ENCODE measurements around the gene CAPN9. TPM values are rescaled to one million over a fixed set of nuclear protein-coding genes. Genes with fewer than 3 reads are reported as not detected.

Gene CAPN9
- total RNA-seq, 1 donor from 2014 or later, result not detected

GRCh38 chr1:230735447-230735846, 11.7 kb upstream of the CAPN9 start:
- peaks cover 7% of the 10 kb centered on the region for H3K4me1 Mint-ChIP-seq (ENCODE audit: low read depth)
- H3K27ac Mint-ChIP-seq (ENCODE audit: unreplicated experiment), result no peak overlapping the region
- no peak for DNase-seq (ENCODE audit: low spot score)
- no peak overlapping the region for H3K4me3 Mint-ChIP-seq (ENCODE audit: unreplicated experiment)
- TF ChIP-seq CTCF (IDR thresholded peaks at IDR 0.05), result no peak
- H3K27me3 Mint-ChIP-seq (ENCODE audit: low read depth), result peaks cover 15% of the 10 kb centered on the region
- H3K9me3 Mint-ChIP-seq (ENCODE audit: low read depth), result peaks cover 8% of the 10 kb centered on the region
- H3K36me3 Mint-ChIP-seq (ENCODE audit: low read depth), result peaks cover 2% of the 10 kb centered on the region

GRCh38 chr1:230737622-230738262, 9.4 kb upstream of the CAPN9 start:
- no peak for DNase-seq (ENCODE audit: low spot score)
- Mint-ChIP-seq H3K4me3 (ENCODE audit: unreplicated experiment) (no peak overlapping the region), H3K27me3 (ENCODE audit: low read depth) (peaks cover 13% of the 10 kb centered on the region), H3K27ac (ENCODE audit: unreplicated experiment) (no peak overlapping the region), H3K9me3 (ENCODE audit: low read depth) (peaks cover 8% of the 10 kb centered on the region), H3K4me1 (ENCODE audit: low read depth) (no peaks in the 10 kb centered on the region), H3K36me3 (ENCODE audit: low read depth) (peaks cover 2% of the 10 kb centered on the region)
- TF ChIP-seq CTCF (IDR thresholded peaks at IDR 0.05), result no peak

- Mint-ChIP-seq H3K4me1 (ENCODE audit: low read depth) (peaks cover 11% of the 10 kb centered on the region), H3K9me3 (ENCODE audit: low read depth) (peaks cover 8% of the 10 kb centered on the region), H3K36me3 (ENCODE audit: low read depth) (peaks cover 2% of the 10 kb centered on the region), H3K27me3 (ENCODE audit: low read depth) (peaks cover 13% of the 10 kb centered on the region), H3K4me3 (ENCODE audit: unreplicated experiment) (no peak overlapping the region), H3K27ac (ENCODE audit: unreplicated experiment) (no peak overlapping the region)
- no peak for DNase-seq (ENCODE audit: low spot score)
- TF ChIP-seq CTCF (IDR thresholded peaks at IDR 0.05), result no peak
Measured at GRCh38 chr1:230739564-230740290, 7.5 kb upstream of the CAPN9 start.

GRCh38 chr1:230743899-230744298, 3.3 kb upstream of the CAPN9 start:
- Mint-ChIP-seq H3K4me3 (ENCODE audit: unreplicated experiment) (no peak overlapping the region), H3K9me3 (ENCODE audit: low read depth) (no peaks in the 10 kb centered on the region), H3K27me3 (ENCODE audit: low read depth) (no peaks in the 10 kb centered on the region), H3K36me3 (ENCODE audit: low read depth) (no peaks in the 10 kb centered on the region), H3K4me1 (ENCODE audit: low read depth) (peaks cover 21% of the 10 kb centered on the region), H3K27ac (ENCODE audit: unreplicated experiment) (no peak overlapping the region)
- TF ChIP-seq CTCF (IDR thresholded peaks at IDR 0.05), result no peak
- DNase-seq (ENCODE audit: low spot score), result no peak

GRCh38 chr1:230744382-230744781, 2.8 kb upstream of the CAPN9 start:
- Mint-ChIP-seq H3K27me3 (ENCODE audit: low read depth) (no peaks in the 10 kb centered on the region), H3K36me3 (ENCODE audit: low read depth) (no peaks in the 10 kb centered on the region), H3K4me3 (ENCODE audit: unreplicated experiment) (no peak overlapping the region), H3K4me1 (ENCODE audit: low read depth) (peaks cover 22% of the 10 kb centered on the region), H3K27ac (ENCODE audit: unreplicated experiment) (peak overlapping the region; percentile 68), H3K9me3 (ENCODE audit: low read depth) (no peaks in the 10 kb centered on the region)
- DNase-seq (ENCODE audit: low spot score), result no peak
- no peak for TF ChIP-seq CTCF (IDR thresholded peaks at IDR 0.05)
